ENCODE results near the gene SKIDA1. TPM values are rescaled to one million over a fixed set of nuclear protein-coding genes. Genes with fewer than 3 reads are reported as not detected.

SKIDA1 gene
- total RNA-seq, 1 experiment from 2014 or later = 9.4 TPM

- TF ChIP-seq, protein P1, sequence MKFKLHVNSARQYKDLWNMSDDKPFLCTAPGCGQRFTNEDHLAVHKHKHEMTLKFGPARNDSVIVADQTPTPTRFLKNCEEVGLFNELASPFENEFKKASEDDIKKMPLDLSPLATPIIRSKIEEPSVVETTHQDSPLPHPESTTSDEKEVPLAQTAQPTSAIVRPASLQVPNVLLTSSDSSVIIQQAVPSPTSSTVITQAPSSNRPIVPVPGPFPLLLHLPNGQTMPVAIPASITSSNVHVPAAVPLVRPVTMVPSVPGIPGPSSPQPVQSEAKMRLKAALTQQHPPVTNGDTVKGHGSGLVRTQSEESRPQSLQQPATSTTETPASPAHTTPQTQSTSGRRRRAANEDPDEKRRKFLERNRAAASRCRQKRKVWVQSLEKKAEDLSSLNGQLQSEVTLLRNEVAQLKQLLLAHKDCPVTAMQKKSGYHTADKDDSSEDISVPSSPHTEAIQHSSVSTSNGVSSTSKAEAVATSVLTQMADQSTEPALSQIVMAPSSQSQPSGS (CRISPR knock-in tag; IDR thresholded peaks at IDR 0.05; ENCODE audit: borderline replicate concordance, low read depth) = no peak
- TF ChIP-seq NR1H2 (CRISPR knock-in tag; IDR thresholded peaks at IDR 0.05) (no peak), IRF1 (CRISPR knock-in tag; IDR thresholded peaks at IDR 0.05) (no peak), ZNF512 (CRISPR knock-in tag; IDR thresholded peaks at IDR 0.05; ENCODE audit: borderline replicate concordance) (peak; percentile 62; the same call in 1 of the 2 replicates), FOXJ3 (CRISPR knock-in tag; IDR thresholded peaks at IDR 0.05; ENCODE audit: borderline replicate concordance) (no peak), RELA (CRISPR knock-in tag; IDR thresholded peaks at IDR 0.05; ENCODE audit: borderline replicate concordance) (0 out of 2 replicates have a peak, but pooled peaks have one; percentile 50), SMAD4 (CRISPR knock-in tag; IDR thresholded peaks at IDR 0.05) (no peak), NR3C1 (CRISPR knock-in tag; conservative IDR thresholded peaks at IDR 0.05; ENCODE audit: low read depth) (0 out of 2 replicates have a peak, but pooled peaks have one; percentile 36), GTF2I (CRISPR knock-in tag; conservative IDR thresholded peaks at IDR 0.05) (no peak)
- TF ChIP-seq, protein P2, sequence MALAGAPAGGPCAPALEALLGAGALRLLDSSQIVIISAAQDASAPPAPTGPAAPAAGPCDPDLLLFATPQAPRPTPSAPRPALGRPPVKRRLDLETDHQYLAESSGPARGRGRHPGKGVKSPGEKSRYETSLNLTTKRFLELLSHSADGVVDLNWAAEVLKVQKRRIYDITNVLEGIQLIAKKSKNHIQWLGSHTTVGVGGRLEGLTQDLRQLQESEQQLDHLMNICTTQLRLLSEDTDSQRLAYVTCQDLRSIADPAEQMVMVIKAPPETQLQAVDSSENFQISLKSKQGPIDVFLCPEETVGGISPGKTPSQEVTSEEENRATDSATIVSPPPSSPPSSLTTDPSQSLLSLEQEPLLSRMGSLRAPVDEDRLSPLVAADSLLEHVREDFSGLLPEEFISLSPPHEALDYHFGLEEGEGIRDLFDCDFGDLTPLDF (CRISPR knock-in tag; IDR thresholded peaks at IDR 0.05) = no peak
- TF ChIP-seq, protein P3, sequence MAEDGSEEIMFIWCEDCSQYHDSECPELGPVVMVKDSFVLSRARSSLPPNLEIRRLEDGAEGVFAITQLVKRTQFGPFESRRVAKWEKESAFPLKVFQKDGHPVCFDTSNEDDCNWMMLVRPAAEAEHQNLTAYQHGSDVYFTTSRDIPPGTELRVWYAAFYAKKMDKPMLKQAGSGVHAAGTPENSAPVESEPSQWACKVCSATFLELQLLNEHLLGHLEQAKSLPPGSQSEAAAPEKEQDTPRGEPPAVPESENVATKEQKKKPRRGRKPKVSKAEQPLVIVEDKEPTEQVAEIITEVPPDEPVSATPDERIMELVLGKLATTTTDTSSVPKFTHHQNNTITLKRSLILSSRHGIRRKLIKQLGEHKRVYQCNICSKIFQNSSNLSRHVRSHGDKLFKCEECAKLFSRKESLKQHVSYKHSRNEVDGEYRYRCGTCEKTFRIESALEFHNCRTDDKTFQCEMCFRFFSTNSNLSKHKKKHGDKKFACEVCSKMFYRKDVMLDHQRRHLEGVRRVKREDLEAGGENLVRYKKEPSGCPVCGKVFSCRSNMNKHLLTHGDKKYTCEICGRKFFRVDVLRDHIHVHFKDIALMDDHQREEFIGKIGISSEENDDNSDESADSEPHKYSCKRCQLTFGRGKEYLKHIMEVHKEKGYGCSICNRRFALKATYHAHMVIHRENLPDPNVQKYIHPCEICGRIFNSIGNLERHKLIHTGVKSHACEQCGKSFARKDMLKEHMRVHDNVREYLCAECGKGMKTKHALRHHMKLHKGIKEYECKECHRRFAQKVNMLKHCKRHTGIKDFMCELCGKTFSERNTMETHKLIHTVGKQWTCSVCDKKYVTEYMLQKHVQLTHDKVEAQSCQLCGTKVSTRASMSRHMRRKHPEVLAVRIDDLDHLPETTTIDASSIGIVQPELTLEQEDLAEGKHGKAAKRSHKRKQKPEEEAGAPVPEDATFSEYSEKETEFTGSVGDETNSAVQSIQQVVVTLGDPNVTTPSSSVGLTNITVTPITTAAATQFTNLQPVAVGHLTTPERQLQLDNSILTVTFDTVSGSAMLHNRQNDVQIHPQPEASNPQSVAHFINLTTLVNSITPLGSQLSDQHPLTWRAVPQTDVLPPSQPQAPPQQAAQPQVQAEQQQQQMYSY (CRISPR knock-in tag; IDR thresholded peaks at IDR 0.05) = 0 out of 2 replicates have a peak, but pooled peaks have one; percentile 40
- TF ChIP-seq, protein P4, sequence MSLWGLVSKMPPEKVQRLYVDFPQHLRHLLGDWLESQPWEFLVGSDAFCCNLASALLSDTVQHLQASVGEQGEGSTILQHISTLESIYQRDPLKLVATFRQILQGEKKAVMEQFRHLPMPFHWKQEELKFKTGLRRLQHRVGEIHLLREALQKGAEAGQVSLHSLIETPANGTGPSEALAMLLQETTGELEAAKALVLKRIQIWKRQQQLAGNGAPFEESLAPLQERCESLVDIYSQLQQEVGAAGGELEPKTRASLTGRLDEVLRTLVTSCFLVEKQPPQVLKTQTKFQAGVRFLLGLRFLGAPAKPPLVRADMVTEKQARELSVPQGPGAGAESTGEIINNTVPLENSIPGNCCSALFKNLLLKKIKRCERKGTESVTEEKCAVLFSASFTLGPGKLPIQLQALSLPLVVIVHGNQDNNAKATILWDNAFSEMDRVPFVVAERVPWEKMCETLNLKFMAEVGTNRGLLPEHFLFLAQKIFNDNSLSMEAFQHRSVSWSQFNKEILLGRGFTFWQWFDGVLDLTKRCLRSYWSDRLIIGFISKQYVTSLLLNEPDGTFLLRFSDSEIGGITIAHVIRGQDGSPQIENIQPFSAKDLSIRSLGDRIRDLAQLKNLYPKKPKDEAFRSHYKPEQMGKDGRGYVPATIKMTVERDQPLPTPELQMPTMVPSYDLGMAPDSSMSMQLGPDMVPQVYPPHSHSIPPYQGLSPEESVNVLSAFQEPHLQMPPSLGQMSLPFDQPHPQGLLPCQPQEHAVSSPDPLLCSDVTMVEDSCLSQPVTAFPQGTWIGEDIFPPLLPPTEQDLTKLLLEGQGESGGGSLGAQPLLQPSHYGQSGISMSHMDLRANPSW (CRISPR knock-in tag; conservative IDR thresholded peaks at IDR 0.05; ENCODE audit: low read depth) = no peak; the same call in 1 of the 2 replicates
- TF ChIP-seq, protein P5, sequence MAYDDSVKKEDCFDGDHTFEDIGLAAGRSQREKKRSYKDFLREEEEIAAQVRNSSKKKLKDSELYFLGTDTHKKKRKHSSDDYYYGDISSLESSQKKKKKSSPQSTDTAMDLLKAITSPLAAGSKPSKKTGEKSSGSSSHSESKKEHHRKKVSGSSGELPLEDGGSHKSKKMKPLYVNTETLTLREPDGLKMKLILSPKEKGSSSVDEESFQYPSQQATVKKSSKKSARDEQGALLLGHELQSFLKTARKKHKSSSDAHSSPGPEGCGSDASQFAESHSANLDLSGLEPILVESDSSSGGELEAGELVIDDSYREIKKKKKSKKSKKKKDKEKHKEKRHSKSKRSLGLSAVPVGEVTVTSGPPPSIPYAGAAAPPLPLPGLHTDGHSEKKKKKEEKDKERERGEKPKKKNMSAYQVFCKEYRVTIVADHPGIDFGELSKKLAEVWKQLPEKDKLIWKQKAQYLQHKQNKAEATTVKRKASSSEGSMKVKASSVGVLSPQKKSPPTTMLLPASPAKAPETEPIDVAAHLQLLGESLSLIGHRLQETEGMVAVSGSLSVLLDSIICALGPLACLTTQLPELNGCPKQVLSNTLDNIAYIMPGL (CRISPR knock-in tag; IDR thresholded peaks at IDR 0.05) = peak; percentile 89
- TF ChIP-seq, protein P6, sequence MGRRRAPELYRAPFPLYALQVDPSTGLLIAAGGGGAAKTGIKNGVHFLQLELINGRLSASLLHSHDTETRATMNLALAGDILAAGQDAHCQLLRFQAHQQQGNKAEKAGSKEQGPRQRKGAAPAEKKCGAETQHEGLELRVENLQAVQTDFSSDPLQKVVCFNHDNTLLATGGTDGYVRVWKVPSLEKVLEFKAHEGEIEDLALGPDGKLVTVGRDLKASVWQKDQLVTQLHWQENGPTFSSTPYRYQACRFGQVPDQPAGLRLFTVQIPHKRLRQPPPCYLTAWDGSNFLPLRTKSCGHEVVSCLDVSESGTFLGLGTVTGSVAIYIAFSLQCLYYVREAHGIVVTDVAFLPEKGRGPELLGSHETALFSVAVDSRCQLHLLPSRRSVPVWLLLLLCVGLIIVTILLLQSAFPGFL (CRISPR knock-in tag; IDR thresholded peaks at IDR 0.05; ENCODE audit: borderline replicate concordance) = 0 out of 2 replicates have a peak, but pooled peaks have one; percentile 53
- TF ChIP-seq, protein P7, sequence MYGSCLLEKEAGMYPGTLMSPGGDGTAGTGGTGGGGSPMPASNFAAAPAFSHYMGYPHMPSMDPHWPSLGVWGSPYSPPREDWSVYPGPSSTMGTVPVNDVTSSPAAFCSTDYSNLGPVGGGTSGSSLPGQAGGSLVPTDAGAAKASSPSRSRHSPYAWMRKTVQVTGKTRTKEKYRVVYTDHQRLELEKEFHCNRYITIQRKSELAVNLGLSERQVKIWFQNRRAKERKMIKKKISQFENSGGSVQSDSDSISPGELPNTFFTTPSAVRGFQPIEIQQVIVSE (CRISPR knock-in tag; IDR thresholded peaks at IDR 0.05; ENCODE audit: borderline replicate concordance) = no peak
- TF ChIP-seq, protein P8, sequence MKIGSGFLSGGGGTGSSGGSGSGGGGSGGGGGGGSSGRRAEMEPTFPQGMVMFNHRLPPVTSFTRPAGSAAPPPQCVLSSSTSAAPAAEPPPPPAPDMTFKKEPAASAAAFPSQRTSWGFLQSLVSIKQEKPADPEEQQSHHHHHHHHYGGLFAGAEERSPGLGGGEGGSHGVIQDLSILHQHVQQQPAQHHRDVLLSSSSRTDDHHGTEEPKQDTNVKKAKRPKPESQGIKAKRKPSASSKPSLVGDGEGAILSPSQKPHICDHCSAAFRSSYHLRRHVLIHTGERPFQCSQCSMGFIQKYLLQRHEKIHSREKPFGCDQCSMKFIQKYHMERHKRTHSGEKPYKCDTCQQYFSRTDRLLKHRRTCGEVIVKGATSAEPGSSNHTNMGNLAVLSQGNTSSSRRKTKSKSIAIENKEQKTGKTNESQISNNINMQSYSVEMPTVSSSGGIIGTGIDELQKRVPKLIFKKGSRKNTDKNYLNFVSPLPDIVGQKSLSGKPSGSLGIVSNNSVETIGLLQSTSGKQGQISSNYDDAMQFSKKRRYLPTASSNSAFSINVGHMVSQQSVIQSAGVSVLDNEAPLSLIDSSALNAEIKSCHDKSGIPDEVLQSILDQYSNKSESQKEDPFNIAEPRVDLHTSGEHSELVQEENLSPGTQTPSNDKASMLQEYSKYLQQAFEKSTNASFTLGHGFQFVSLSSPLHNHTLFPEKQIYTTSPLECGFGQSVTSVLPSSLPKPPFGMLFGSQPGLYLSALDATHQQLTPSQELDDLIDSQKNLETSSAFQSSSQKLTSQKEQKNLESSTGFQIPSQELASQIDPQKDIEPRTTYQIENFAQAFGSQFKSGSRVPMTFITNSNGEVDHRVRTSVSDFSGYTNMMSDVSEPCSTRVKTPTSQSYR (CRISPR knock-in tag; IDR thresholded peaks at IDR 0.05) = peak; percentile 77
These were observed 29.6 kb downstream of the SKIDA1 start (continued) for GRCh38 chr10:21495752-21496342.
